Nephron progenitor cell (in vitro differentiated cells): ENCODE measurements around the gene PLA2G4A.

Experiments used
- DNase-seq: peaks from one replicate; pipeline ENCODE4 v3.0.0; 2021
- H3K27ac Mint-ChIP-seq: 2 replicates; pipeline ENCODE4 v1.8.0; 2021; ENCODE audit warnings: mild to moderate bottlenecking, moderate library complexity, mixed read lengths
- H3K27me3 Mint-ChIP-seq: 2 replicates; pipeline ENCODE4 v1.8.0; 2021; ENCODE audit warnings: mild to moderate bottlenecking, low read depth, mixed read lengths; ENCODE audit not compliant: poor library complexity
- H3K36me3 Mint-ChIP-seq: 2 replicates; pipeline ENCODE4 v1.8.0; 2021; ENCODE audit warnings: low read depth, mixed read lengths
- H3K4me1 Mint-ChIP-seq: 2 replicates; pipeline ENCODE4 v1.8.0; 2021; ENCODE audit warnings: mixed read lengths
- H3K4me3 Mint-ChIP-seq: 2 replicates; pipeline ENCODE4 v1.8.0; 2021; ENCODE audit warnings: mild to moderate bottlenecking, moderate library complexity, mixed read lengths
- H3K9me3 Mint-ChIP-seq: 2 replicates; pipeline ENCODE4 v1.8.0; 2021; ENCODE audit warnings: mild to moderate bottlenecking, moderate library complexity, mixed read lengths
- CTCF ChIP-seq: fragments of 200-600 bp; sonication (generic); IDR thresholded peaks from 2 replicates; pipeline ENCODE4 v1.5.0; 2021; ENCODE audit warnings: antibody characterized with exemption

The PLA2G4A gene

GRCh38 chr1:186854102-186854501 is 25.4 kb downstream of the PLA2G4A start:
- DNase-seq = no peak
- no peaks in the 10 kb centered on the region for H3K36me3 Mint-ChIP-seq
- no peak for TF ChIP-seq CTCF
- H3K4me3 Mint-ChIP-seq = no peak overlapping the region
- no peaks in the 10 kb centered on the region for H3K4me1 Mint-ChIP-seq
- H3K27ac Mint-ChIP-seq = no peak overlapping the region
- H3K27me3 Mint-ChIP-seq = no peaks in the 10 kb centered on the region
- H3K9me3 Mint-ChIP-seq = no peaks in the 10 kb centered on the region

- Mint-ChIP-seq H3K4me1 (no peaks in the 10 kb centered on the region), H3K4me3 (no peak overlapping the region), H3K9me3 (no peaks in the 10 kb centered on the region), H3K36me3 (no peaks in the 10 kb centered on the region), H3K27me3 (no peaks in the 10 kb centered on the region), H3K27ac (no peak overlapping the region)
- DNase-seq = no peak
- TF ChIP-seq CTCF = no peak
Observed at GRCh38 chr1:186858923-186859322, 30.2 kb downstream of the PLA2G4A start.

GRCh38 chr1:186859995-186860394 is 31.2 kb downstream of the PLA2G4A start:
- no peak for TF ChIP-seq CTCF
- no peak overlapping the region for H3K4me3 Mint-ChIP-seq
- no peaks in the 10 kb centered on the region for H3K36me3 Mint-ChIP-seq
- H3K27me3 Mint-ChIP-seq = no peaks in the 10 kb centered on the region
- no peaks in the 10 kb centered on the region for H3K4me1 Mint-ChIP-seq
- no peak overlapping the region for H3K27ac Mint-ChIP-seq
- DNase-seq = no peak
- no peaks in the 10 kb centered on the region for H3K9me3 Mint-ChIP-seq

- no peaks in the 10 kb centered on the region for H3K36me3 Mint-ChIP-seq
- no peak overlapping the region for H3K27ac Mint-ChIP-seq
- H3K27me3 Mint-ChIP-seq = no peaks in the 10 kb centered on the region
- no peaks in the 10 kb centered on the region for H3K4me1 Mint-ChIP-seq
- H3K4me3 Mint-ChIP-seq = no peak overlapping the region
- no peaks in the 10 kb centered on the region for H3K9me3 Mint-ChIP-seq
- no peak for DNase-seq
- TF ChIP-seq CTCF = no peak
Observed at GRCh38 chr1:186864296-186864695, 35.5 kb downstream of the PLA2G4A start.

- Mint-ChIP-seq H3K27me3 (no peaks in the 10 kb centered on the region), H3K9me3 (no peaks in the 10 kb centered on the region), H3K27ac (no peak overlapping the region), H3K4me1 (no peaks in the 10 kb centered on the region), H3K4me3 (no peak overlapping the region), H3K36me3 (no peaks in the 10 kb centered on the region)
- no peak for DNase-seq
- TF ChIP-seq CTCF = no peak
Observed at GRCh38 chr1:186865253-186865652, 36.5 kb downstream of the PLA2G4A start.

- TF ChIP-seq CTCF = no peak
- H3K9me3 Mint-ChIP-seq = no peaks in the 10 kb centered on the region
- H3K4me3 Mint-ChIP-seq = no peak overlapping the region
- H3K27ac Mint-ChIP-seq = no peak overlapping the region
- no peaks in the 10 kb centered on the region for H3K27me3 Mint-ChIP-seq
- DNase-seq = no peak
- no peaks in the 10 kb centered on the region for H3K4me1 Mint-ChIP-seq
- H3K36me3 Mint-ChIP-seq = no peaks in the 10 kb centered on the region
Observed at GRCh38 chr1:186865857-186866256, 37.1 kb downstream of the PLA2G4A start.
